ENCODE results near the gene HERPUD1. TPM values are rescaled to one million over a fixed set of nuclear protein-coding genes. Genes with fewer than 3 reads are reported as not detected.

The HERPUD1 gene
- total RNA-seq, 1 donor from 2014 or later: 171 TPM

GRCh38 chr16:56910654-56911539 is 21.0 kb upstream of the HERPUD1 start:
- DNase-seq (ENCODE audit: low spot score): no peak

DNA sequence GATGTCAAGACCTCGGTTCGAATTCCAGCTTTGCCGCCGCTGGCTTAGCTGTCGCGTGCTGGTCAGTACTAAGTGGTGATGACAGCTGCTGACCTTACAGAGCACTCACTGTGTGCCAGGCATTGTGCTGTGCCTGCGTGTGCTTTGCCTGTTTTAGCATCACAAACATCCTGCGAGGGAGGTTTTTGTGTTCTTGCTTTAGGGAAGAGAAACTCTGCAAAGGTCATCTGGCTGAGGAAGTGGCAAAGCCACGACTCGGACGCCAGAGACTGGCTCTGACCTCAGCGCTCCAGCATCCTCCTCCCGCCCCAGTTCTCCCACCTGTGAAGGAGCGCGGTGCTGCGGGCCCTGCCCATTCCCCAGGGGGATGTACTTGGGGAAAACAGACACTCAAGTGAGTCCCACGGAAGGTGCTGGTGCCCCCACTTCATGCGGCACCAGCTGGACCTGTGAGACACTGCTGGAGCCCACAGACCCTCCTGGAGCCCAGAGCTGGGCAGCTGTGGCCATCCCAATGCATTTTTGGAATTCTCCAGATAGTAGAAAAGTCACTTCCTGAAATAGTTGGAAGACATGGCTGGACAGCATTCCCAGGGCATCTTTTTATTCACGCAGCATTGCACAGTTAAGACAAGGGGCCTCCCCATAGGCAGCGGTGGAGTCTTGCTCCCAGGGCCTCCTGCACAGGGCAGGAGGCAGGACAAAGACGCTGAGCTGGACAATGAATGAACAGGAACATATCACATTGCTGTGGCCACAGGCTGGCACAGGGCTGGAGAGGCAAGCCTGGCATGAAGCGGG is 20.0 kb upstream of the HERPUD1 start:
- DNase-seq (ENCODE audit: low spot score): no peak

- DNase-seq (ENCODE audit: low spot score): no peak
Observed at GRCh38 chr16:56912746-56913708, 18.9 kb upstream of the HERPUD1 start.

- DNase-seq (ENCODE audit: low spot score): no peak
Observed at GRCh38 chr16:56914896-56915295, 17.0 kb upstream of the HERPUD1 start.

- DNase-seq (ENCODE audit: low spot score): no peak
Observed at GRCh38 chr16:56915336-56916119, 16.4 kb upstream of the HERPUD1 start.

GRCh38 chr16:56916571-56917403 is 15.2 kb upstream of the HERPUD1 start:
- no peak for DNase-seq (ENCODE audit: low spot score)

GRCh38 chr16:56918467-56919012 is 13.4 kb upstream of the HERPUD1 start:
- DNase-seq (ENCODE audit: low spot score): no peak

DNA sequence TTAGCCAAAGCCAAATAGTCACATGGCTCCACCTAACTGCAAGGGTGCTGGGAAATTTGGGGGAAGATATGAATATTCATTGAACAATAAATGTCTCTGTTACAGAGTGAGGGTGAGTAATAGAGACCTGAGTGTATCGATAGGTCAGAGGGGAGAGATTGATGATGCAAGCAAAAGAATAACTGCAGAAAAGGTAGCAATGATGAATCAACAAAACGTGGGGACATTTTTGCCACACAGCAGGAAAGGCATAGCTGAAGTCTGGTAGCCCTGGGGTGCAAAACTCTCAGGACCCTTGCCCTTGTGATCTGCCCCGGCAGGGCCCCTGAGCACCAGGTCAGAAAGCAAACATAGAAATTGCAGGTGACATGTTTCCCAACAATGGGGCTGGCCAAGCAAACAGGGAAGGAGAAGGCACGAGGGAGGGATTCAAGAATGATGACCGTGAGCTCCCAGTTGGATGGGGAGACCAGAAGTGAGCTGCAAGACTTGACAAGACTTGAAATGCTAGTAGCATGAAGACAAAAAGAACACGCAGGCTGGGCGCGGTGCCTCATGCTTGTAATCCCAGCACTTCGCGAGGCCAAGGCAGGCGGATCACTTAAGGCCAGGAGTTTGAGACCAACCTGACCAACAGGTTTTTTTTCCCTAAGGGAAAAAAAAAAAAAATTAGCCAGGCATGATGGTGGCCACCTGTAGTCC is 12.7 kb upstream of the HERPUD1 start:
- DNase-seq (ENCODE audit: low spot score): no peak

DNA sequence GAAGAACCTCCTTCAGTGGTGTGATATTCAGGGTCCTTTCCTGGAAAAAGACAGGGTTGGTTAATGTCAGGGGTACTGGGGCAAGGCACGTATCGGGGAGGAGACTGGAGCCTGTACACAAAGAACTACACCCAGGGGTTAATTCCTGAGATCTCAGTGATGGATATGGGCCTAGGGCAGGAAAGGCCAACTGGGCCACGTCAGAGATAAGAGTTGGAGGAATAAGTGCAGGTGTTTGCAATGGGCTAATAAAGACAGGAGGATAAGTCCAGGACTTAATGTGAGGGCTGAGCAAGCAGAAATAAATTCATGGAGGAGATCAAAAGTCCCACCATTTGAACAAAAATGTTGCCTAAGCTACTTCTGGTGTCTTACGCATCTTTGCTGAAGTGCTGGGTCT is 10.4 kb upstream of the HERPUD1 start:
- no peak for DNase-seq (ENCODE audit: low spot score)

DNA sequence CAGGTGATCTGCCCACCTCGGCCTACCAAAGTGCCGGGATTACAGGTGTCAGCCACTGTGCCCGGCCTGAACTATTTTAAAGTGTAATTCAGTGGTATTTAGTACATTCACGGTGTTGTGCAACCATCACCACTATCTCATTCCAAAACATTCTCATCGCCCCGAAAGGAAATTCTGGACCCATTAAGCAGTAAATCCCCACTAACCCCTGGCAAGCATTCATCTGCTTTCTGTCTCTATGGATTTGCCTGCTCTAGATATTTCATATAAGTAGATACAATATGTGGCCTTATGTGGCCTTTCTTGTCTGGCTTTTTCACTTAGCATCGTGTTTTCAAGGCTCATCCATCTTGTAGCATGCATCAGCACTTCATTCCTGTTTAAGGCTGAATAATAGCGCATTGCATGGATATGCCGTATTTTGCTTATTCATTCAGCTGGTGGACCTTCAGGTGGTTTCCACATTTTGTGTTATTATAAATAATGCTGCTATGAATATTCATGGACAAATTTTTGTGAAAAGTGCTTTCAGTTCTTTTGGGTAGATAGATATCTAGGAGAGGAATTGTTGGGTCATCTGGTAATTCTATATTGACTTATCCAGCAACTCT is 8.4 kb upstream of the HERPUD1 start:
- DNase-seq (ENCODE audit: low spot score): no peak

DNA sequence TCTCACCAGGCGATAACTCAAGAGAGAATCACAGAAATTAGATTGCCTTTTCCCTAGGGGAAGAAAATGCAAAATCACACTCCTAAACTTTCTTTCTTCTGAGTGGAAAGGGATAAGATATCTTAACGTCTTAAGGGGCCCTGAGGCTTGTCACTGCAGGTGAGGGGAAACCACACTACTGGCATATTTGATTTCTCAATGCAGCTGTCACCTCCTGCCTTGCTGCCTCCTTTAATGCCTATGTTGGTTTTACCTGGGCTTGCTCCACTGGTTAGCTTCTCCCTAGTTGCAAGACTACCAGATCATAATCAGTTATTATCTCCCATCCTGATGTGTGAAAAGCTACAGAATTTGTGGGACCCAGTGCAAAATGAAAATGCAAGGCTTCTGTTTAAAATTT is 4.5 kb upstream of the HERPUD1 start:
- no peak for DNase-seq (ENCODE audit: low spot score)

- DNase-seq (ENCODE audit: low spot score): no peak
Observed at GRCh38 chr16:56929639-56930038, 2.3 kb upstream of the HERPUD1 start.

DNA sequence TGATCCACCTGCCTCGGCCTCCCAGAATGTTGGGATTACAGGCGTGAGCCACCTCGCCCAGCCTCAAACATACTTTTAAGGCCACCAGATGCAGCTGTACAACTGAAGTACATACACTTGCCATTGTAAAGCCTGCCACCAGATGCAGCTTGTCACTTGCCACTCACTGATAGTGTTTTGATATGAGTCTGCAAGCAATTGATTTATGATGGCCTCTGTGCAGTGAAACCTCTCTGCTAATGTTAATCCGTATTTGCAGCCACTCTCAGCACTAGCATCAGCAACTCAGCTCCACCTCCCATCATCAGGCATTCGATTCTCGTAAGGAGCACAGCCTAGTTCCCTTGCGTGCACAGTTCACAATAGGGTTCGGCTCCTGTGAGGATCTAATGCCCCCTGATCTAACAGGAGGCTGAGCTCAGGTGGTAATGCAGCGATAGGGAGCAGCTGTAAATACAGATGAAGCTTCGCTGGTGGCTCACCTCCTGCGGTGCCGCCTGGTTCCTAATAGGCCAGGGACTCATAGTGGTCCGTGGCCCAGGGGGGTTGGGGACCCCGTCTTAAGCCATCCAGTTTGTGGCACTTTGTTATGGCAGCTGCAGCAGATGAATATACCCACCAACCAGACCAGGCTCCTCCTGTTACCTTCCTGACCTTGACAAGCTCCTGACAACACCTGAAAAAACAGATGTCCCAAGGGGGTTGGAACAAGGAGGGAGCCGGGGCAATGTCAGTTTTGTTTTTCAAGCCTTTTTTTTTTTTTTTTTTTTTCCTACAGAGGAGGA is 1.3 kb upstream of the HERPUD1 start:
- no peak for DNase-seq (ENCODE audit: low spot score)

DNA sequence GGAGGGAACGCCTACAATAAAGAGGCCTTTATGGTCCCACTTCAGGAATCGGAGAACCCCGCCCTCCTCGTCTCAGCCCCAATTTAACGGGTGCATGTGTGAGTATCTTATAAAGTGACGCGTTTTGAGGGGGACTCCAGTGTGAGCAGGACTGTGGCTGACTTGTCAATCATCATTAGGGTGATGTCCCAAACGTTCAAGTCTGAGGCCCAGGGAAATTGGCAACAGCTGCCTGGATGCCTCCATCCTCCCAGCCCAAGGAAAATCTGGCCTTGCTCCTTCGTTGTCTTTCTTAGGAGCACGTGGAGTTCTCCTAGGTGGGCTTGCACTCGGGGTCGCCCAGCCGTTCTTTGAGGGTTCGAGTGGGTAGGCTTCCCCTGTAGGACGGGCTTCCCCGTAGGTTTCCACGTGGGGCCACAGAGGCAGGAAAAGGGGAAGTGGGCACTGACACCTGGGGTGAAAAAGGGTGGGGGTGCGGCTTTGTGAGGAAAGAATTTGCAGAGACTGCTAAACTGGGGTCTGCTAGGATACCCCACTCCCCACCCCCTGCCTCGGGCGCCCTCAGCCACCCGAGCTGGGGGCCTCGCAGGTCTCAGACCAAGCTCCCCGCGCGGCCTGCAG is 561 bp upstream of the HERPUD1 start:
- no peak for DNase-seq (ENCODE audit: low spot score)

DNA sequence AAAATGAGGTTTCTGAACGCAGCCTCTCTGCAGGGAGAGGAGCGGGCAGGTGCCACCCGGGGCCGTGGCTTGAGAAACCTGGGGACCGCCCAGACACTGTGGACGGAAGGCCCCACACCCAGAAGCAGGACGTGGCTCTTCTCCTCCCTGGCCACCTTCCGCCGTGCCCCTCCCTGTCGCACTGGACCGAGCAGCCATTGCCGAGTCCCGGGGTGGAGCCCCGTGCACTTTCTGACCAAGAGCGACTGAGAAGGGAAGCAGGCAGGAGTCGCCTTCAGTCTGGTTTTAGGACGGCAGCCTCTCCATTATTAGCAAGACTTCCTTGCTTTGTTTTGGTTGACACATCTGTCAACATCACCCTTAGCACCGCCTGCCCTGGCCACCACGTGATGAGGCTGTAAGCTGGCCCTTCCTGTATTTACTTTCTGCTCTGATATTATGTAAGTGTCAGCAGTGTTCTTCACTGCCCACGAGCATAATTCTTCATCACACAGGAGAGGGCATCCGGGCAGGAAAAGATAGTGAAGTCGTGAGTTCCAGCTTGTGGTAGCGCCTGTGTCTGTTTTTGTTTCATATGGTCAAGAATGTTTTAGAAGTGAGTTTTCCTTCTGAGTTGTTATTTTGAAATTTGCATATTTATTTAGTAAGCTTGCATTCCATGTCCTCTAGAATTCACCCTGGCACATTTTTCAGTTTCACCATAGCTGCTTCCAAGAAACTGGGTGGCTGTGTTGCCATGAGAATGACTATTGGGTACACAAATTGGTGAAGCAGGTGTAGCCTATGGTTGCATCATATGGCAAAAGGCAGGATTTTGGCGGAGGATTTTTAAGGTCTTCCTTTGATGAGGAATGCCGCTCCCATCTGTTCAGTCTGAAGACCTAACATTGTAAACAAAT is 1.0 kb downstream of the HERPUD1 start:
- DNase-seq (ENCODE audit: low spot score): peak; percentile 83
